ENCODE data around the gene B4GALNT4.
"Not testable (repeated sequence)": the region's sequence is repeated elsewhere in the genome, so short reads cannot be mapped to it uniquely, and the experiment has no call there.

B4GALNT4 gene

GRCh38 chr11:337711-338110 lies 31.6 kb upstream of the B4GALNT4 start:
- no peak for TF ChIP-seq CTCF (IDR thresholded peaks at IDR 0.05; ENCODE audit: extremely low read depth, insufficient read depth, missing control alignments)
- in situ Hi-C loops (cut with MboI; ENCODE audit: low pct_unique_long_range_greater_than_20kb, low sequenced_read_pairs, unreplicated experiment) = no loop called here
- no peak for DNase-seq (ENCODE audit: low spot score)

GRCh38 chr11:339963-340362 lies 29.3 kb upstream of the B4GALNT4 start:
- TF ChIP-seq CTCF (IDR thresholded peaks at IDR 0.05; ENCODE audit: extremely low read depth, insufficient read depth, missing control alignments) = no peak
- DNase-seq (ENCODE audit: low spot score) = no peak
- in situ Hi-C loops (cut with MboI; ENCODE audit: low pct_unique_long_range_greater_than_20kb, low sequenced_read_pairs, unreplicated experiment) = no loop called here

GRCh38 chr11:340539-341512 lies 28.5 kb upstream of the B4GALNT4 start:
- in situ Hi-C loops (cut with MboI; ENCODE audit: low pct_unique_long_range_greater_than_20kb, low sequenced_read_pairs, unreplicated experiment) = no loop called here
- no peak for TF ChIP-seq CTCF (IDR thresholded peaks at IDR 0.05; ENCODE audit: extremely low read depth, insufficient read depth, missing control alignments)
- no peak for DNase-seq (ENCODE audit: low spot score)

- no peak for DNase-seq (ENCODE audit: low spot score)
- TF ChIP-seq CTCF (IDR thresholded peaks at IDR 0.05; ENCODE audit: extremely low read depth, insufficient read depth, missing control alignments) = no peak
- in situ Hi-C loops (cut with MboI; ENCODE audit: low pct_unique_long_range_greater_than_20kb, low sequenced_read_pairs, unreplicated experiment) = no loop called here
Observed at GRCh38 chr11:342328-342727, 27.0 kb upstream of the B4GALNT4 start.

- no peak for DNase-seq (ENCODE audit: low spot score)
- no peak for TF ChIP-seq CTCF (IDR thresholded peaks at IDR 0.05; ENCODE audit: extremely low read depth, insufficient read depth, missing control alignments)
- in situ Hi-C loops (cut with MboI; ENCODE audit: low pct_unique_long_range_greater_than_20kb, low sequenced_read_pairs, unreplicated experiment) = no loop called here
Observed at GRCh38 chr11:344836-345578, 24.3 kb upstream of the B4GALNT4 start.

GRCh38 chr11:346529-346928 lies 22.8 kb upstream of the B4GALNT4 start:
- DNase-seq (ENCODE audit: low spot score) = no peak
- no peak for TF ChIP-seq CTCF (IDR thresholded peaks at IDR 0.05; ENCODE audit: extremely low read depth, insufficient read depth, missing control alignments)
- in situ Hi-C loops (cut with MboI; ENCODE audit: low pct_unique_long_range_greater_than_20kb, low sequenced_read_pairs, unreplicated experiment) = no loop called here

- DNase-seq (ENCODE audit: low spot score); in situ Hi-C loops (cut with MboI; ENCODE audit: low pct_unique_long_range_greater_than_20kb, low sequenced_read_pairs, unreplicated experiment): not testable (repeated sequence)
Observed at GRCh38 chr11:349270-349954, 19.9 kb upstream of the B4GALNT4 start.

GRCh38 chr11:350033-350722 lies 19.1 kb upstream of the B4GALNT4 start:
- not testable (repeated sequence) for DNase-seq (ENCODE audit: low spot score)

More at GRCh38 chr11:350033-350722, 19.1 kb upstream of the B4GALNT4 start:
- in situ Hi-C loops (cut with MboI; ENCODE audit: low pct_unique_long_range_greater_than_20kb, low sequenced_read_pairs, unreplicated experiment) = loop anchor here (10.0 kb wide), 1 partner anchor 45 kb away; the partner anchor contains the start of gene IFITM2
